Brain microvascular endothelial cell (primary cell): ENCODE results near the gene ZAR1.

Source experiments
- DNase-seq: peaks from one replicate; pipeline ENCODE4 v3.0.0-alpha.2; 2020
- H3K27ac ChIP-seq: fragments of 250-450 bp; sonication (Bioruptor Pico); 2 replicates; pipeline ENCODE4 v1.5.1; 2020; ENCODE audit warnings: mild to moderate bottlenecking, moderate library complexity
- H3K27me3 ChIP-seq: fragments of 250-450 bp; sonication (Bioruptor Pico); replicated peaks from 2 replicates; pipeline ENCODE4 v1.5.1; 2020; ENCODE audit warnings: mild to moderate bottlenecking
- H3K36me3 ChIP-seq: fragments of 250-450 bp; sonication (Bioruptor Pico); replicated peaks from 2 replicates; pipeline ENCODE4 v1.5.1; 2020; ENCODE audit warnings: mild to moderate bottlenecking
- H3K4me3 ChIP-seq: 2 replicates; pipeline ENCODE4 v1.5.1; 2011; ENCODE audit warnings: low read depth, mild to moderate bottlenecking, control low read depth, low read length, moderate library complexity
- CTCF ChIP-seq: IDR thresholded peaks from 2 replicates; pipeline ENCODE4 v1.5.1; 2011; ENCODE audit warnings: low read depth, mild to moderate bottlenecking, moderate library complexity, low read length, control low read depth, inconsistent platforms; ENCODE audit errors: missing control alignments
- in situ Hi-C: cut with HindIII; loops from 2 replicates; pipeline ENCODE4 v1.10.0; 2017; ENCODE audit warnings: low sequenced_read_pairs, low pct_ligation_motif_present

ZAR1 gene

GRCh38 chr4:48470570-48470969 lies 19.5 kb upstream of the ZAR1 start:
- DNase-seq: no peak
- no peak for TF ChIP-seq CTCF
- no peak overlapping the region for H3K27ac ChIP-seq
- in situ Hi-C loops: no loop called here
- H3K4me3 ChIP-seq: no peak overlapping the region
- H3K36me3 ChIP-seq: no peaks in the 10 kb centered on the region
- H3K27me3 ChIP-seq: no peaks in the 10 kb centered on the region

GRCh38 chr4:48472794-48473193 lies 17.3 kb upstream of the ZAR1 start:
- H3K36me3 ChIP-seq: no peaks in the 10 kb centered on the region
- H3K27me3 ChIP-seq: no peaks in the 10 kb centered on the region
- DNase-seq: no peak
- no peak overlapping the region for H3K27ac ChIP-seq
- no peak for TF ChIP-seq CTCF
- H3K4me3 ChIP-seq: no peak overlapping the region
- in situ Hi-C loops: no loop called here

- in situ Hi-C loops: no loop called here
- Histone ChIP-seq H3K27ac (no peak overlapping the region), H3K4me3 (no peak overlapping the region), H3K27me3 (no peaks in the 10 kb centered on the region), H3K36me3 (no peaks in the 10 kb centered on the region)
- TF ChIP-seq CTCF: no peak
- no peak for DNase-seq
Measured at GRCh38 chr4:48475770-48476169, 14.3 kb upstream of the ZAR1 start.

- no peak overlapping the region for H3K27ac ChIP-seq
- DNase-seq: no peak
Measured at GRCh38 chr4:48478273-48478672, 11.8 kb upstream of the ZAR1 start.

GRCh38 chr4:48481581-48481980 lies 8.5 kb upstream of the ZAR1 start:
- no peak for DNase-seq
- H3K27me3 ChIP-seq: peaks cover 30% of the 10 kb centered on the region
- in situ Hi-C loops: no loop called here
- no peak overlapping the region for H3K4me3 ChIP-seq
- H3K36me3 ChIP-seq: no peaks in the 10 kb centered on the region
- no peak overlapping the region for H3K27ac ChIP-seq
- TF ChIP-seq CTCF: no peak

More at GRCh38 chr4:48478273-48478672, 11.8 kb upstream of the ZAR1 start:
- in situ Hi-C loops: no loop called here
- Histone ChIP-seq H3K27me3 (peaks cover 10% of the 10 kb centered on the region), H3K4me3 (no peak overlapping the region), H3K36me3 (no peaks in the 10 kb centered on the region)
- TF ChIP-seq CTCF: no peak

- Histone ChIP-seq H3K27me3 (peaks cover 33% of the 10 kb centered on the region), H3K27ac (no peak within 1 kb of the TSS), H3K36me3 (no peaks in the 10 kb centered on the region), H3K4me3 (peak within 1 kb of the TSS; percentile 27)
- no peak for DNase-seq
- TF ChIP-seq CTCF: no peak
- in situ Hi-C loops: no loop called here
Measured at GRCh38 chr4:48483006-48483776, 6.9 kb upstream of the ZAR1 start, which contains the start of gene SLC10A4. Gene SLC10A4, plus strand, starts transcription at chr4:48483343. Its CDS starts 219 bp downstream, at chr4:48483562.
